ENCODE measurements around the gene GOLGA7B.

GOLGA7B gene

DNA sequence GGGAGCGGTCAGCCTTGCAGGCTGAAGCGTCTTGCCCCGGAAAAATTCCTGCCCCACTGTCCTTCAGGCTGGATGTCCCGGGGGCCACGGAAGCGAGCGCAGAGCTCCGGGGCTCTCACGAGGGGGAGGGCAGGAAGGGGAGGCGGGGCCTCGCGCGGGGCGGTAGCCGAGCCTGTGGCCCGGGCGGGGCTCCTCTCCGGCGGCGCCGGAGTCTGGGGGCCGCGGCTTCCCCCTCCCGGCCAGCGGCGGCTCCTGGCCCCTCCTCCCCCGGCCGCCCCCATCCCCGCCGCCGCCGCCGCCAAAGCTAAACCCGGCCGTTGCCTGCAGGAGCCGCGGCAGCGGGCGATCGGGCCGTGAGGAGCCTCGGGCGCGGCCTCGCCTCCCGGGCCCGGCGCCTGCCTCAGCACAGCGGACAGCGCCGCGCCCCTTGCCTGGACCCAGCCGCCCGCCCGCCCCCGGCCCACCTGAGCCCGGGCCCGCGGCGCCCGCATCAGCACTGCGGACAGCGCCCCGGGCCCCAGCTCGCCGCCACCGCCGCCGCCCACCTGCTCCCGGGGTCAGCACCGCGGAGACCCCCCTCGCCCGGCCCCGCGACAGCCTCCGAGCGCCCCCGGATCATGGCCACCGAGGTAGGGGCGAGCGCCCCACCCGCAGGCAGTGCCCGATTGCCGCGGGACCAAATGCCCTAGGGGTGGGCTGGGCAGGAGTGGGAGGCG is at the start of gene GOLGA7B:
TSS of gene GOLGA7B (plus strand) at position 157 of the 716 bp plus-strand sequence. CDS start at position 618, 461 bp downstream.
- H3K9ac ChIP-seq (ENCODE audit: low read length in 2 of 2) = no peak within 1 kb of the TSS
- H3K36me3 ChIP-seq (ENCODE audit: control insufficient read depth in 2 of 2, insufficient read depth in 2 of 2, low read length in 2 of 2) = no peaks in the 10 kb centered on the region
- peak within 1 kb of the TSS in 1 of 2 donors; percentile 52 for H3K4me3 ChIP-seq (ENCODE audit: low read length in 2 of 2)
- peaks cover 38 to 41% of the 10 kb centered on the region in 2 donors for H3K27me3 ChIP-seq (ENCODE audit: control insufficient read depth in 1 of 2, insufficient read depth in 2 of 2, low read length in 2 of 2)
- no peaks in the 10 kb centered on the region for H3K4me1 ChIP-seq (ENCODE audit: control insufficient read depth, insufficient read depth, low read length)
- H3K9me3 ChIP-seq (ENCODE audit: control insufficient read depth in 2 of 2, low read length in 2 of 2) = peaks cover 0 to 2% of the 10 kb centered on the region in 2 donors
- no peak within 1 kb of the TSS for H3K27ac ChIP-seq (ENCODE audit: low read length)

DNA sequence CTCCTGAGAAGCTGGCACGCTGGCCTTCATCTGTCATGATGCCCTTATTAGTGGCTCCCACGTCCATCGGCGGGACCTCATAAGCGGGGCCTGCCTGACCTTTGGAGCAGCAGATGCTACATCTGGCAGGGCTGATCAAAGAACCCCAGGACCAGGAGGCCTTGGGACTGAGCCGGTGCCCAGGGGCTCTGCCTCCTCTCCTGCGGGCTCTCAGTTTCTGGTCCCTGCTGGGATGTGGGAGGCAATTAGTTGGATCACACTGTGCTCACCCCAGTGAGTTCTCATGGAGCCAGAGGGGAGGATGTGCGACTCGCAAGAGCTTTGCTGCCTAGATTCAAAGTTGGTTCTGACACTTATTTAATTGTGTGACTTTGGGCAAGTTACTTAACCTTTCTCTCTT is 49.2 kb upstream of the GOLGA7B start:
- peaks cover 3 to 10% of the 10 kb centered on the region in 2 donors for H3K27me3 ChIP-seq (ENCODE audit: control insufficient read depth in 1 of 2, insufficient read depth in 2 of 2, low read length in 2 of 2)

DNA sequence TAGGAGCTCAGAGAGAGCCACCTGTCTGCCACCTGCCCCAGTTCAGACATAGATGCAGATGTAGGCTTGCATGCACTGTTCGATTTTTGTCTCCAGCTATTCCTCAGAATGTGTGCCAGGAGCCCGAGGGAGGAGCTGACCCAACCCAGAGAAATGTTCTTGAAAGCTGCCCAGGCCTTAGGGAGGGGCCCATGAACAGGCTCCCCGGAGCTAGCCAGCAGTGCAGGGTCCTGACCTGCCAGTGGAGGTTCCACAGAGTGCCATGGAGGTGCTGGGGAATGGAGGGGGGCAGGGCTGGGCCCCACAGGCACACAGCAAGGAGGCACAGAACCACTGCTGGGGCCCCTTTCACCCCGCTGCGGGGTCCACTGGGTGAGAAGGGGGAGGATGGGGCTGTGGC is 48.2 kb upstream of the GOLGA7B start:
- Histone ChIP-seq H3K27me3 (ENCODE audit: control insufficient read depth in 1 of 2, insufficient read depth in 2 of 2, low read length in 2 of 2) (peaks cover 3 to 10% of the 10 kb centered on the region in 2 donors), H3K9me3 (ENCODE audit: control insufficient read depth in 2 of 2, low read length in 2 of 2) (peaks cover 0 to 10% of the 10 kb centered on the region in 2 donors), H3K4me3 (ENCODE audit: low read length in 2 of 2) (no peak overlapping the region), H3K27ac (ENCODE audit: low read length) (no peak overlapping the region), H3K9ac (ENCODE audit: low read length in 2 of 2) (no peak overlapping the region), H3K36me3 (ENCODE audit: control insufficient read depth in 2 of 2, insufficient read depth in 2 of 2, low read length in 2 of 2) (no peaks in the 10 kb centered on the region), H3K4me1 (ENCODE audit: control insufficient read depth, insufficient read depth, low read length) (no peaks in the 10 kb centered on the region)

More for the DNA sequence above, 49.2 kb upstream of the GOLGA7B start:
- no peak overlapping the region for H3K4me3 ChIP-seq (ENCODE audit: low read length in 2 of 2)
- no peaks in the 10 kb centered on the region for H3K4me1 ChIP-seq (ENCODE audit: control insufficient read depth, insufficient read depth, low read length)
- peaks cover 0 to 10% of the 10 kb centered on the region in 2 donors for H3K9me3 ChIP-seq (ENCODE audit: control insufficient read depth in 2 of 2, low read length in 2 of 2)
- H3K27ac ChIP-seq (ENCODE audit: low read length) = no peak overlapping the region
- no peaks in the 10 kb centered on the region for H3K36me3 ChIP-seq (ENCODE audit: control insufficient read depth in 2 of 2, insufficient read depth in 2 of 2, low read length in 2 of 2)
- no peak overlapping the region for H3K9ac ChIP-seq (ENCODE audit: low read length in 2 of 2)

DNA sequence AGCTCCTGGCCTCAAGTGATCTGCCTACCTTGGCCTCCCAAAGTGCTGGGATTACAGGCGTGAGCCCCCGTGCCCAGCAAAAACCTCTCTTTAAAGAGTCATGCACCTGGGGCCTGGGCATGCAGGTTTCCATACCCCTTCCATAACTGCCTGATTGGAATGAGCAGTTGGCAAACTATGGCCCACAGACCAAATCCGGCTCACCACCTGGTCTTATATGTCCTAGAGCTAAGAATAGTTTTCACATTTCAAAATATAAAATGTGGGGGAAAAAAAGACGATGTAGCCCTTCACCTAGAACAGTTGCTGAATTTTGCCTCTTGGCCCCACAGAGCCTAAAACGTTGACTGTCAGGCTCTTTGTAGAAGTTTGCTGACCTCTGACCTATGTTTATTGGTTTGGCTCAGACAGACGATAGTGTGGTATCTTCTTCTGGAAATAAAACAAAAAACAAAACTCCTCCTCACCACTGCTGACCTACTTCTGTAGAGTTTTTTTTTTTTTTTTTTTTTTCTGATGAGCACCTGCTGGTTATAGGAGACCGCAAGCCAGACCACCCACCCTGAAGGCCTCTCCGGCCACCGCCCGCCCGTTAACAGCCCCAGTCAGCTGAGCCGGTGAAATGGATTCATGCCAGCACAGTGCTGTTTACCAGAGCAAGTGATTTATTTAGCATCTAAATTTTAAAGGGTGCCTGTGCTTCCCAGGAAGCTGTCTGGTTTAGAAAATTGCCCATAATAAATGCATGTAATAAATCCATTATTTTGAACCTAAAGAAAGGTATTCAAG is 44.4 kb upstream of the GOLGA7B start:
- Histone ChIP-seq H3K4me1 (ENCODE audit: control insufficient read depth, insufficient read depth, low read length) (no peaks in the 10 kb centered on the region), H3K9ac (ENCODE audit: low read length in 2 of 2) (no peak overlapping the region), H3K36me3 (ENCODE audit: control insufficient read depth in 2 of 2, insufficient read depth in 2 of 2, low read length in 2 of 2) (no peaks in the 10 kb centered on the region), H3K27ac (ENCODE audit: low read length) (no peak overlapping the region), H3K9me3 (ENCODE audit: control insufficient read depth in 2 of 2, low read length in 2 of 2) (no peaks in the 10 kb centered on the region), H3K27me3 (ENCODE audit: control insufficient read depth in 1 of 2, insufficient read depth in 2 of 2, low read length in 2 of 2) (peaks cover 0 to 5% of the 10 kb centered on the region in 2 donors), H3K4me3 (ENCODE audit: low read length in 2 of 2) (no peak overlapping the region)

DNA sequence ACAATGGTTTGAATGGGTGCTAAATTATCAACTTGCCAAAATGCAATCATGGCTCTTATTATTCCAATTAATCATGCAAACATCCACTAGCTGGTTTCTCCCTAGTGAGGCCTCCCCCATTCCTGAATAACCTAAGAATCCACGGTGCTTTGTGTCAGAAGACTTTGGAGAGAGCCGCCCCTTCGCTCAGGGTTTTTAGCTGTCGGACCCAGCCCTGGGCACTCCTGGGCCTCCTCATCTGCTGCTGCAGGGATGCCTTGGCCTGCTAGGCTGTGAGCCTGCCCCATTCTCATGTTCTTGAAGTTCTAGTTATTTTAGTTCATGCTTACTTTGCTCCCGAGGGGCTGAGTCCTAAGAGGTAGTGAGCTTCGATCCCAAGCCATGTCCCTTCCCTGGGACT is 43.7 kb upstream of the GOLGA7B start:
- no peak overlapping the region for H3K27ac ChIP-seq (ENCODE audit: low read length)
- H3K4me3 ChIP-seq (ENCODE audit: low read length in 2 of 2) = no peak overlapping the region
- no peaks in the 10 kb centered on the region for H3K36me3 ChIP-seq (ENCODE audit: control insufficient read depth in 2 of 2, insufficient read depth in 2 of 2, low read length in 2 of 2)
- H3K9me3 ChIP-seq (ENCODE audit: control insufficient read depth in 2 of 2, low read length in 2 of 2) = no peaks in the 10 kb centered on the region
- H3K9ac ChIP-seq (ENCODE audit: low read length in 2 of 2) = no peak overlapping the region
- no peaks in the 10 kb centered on the region for H3K4me1 ChIP-seq (ENCODE audit: control insufficient read depth, insufficient read depth, low read length)
- H3K27me3 ChIP-seq (ENCODE audit: control insufficient read depth in 1 of 2, insufficient read depth in 2 of 2, low read length in 2 of 2) = peaks cover 0 to 4% of the 10 kb centered on the region in 2 donors

DNA sequence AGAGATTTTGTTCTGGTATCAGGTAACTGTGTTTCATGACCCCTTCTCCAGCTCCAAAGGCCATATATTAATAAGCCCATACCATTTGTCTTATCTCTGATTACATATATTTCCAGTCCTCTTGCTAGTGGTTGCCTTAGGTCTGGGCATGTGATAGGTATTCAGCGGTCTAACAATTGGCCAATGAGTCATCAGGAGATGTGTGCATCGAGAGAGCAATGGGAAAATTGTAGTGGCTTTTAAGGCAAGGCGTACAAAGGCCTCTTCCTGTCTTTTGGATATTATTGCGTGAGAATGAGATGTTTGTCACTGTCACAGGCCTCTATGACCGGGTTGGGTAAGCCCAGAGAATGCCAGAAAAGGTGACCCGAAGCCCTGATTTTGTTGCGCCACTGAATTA is 39.2 kb upstream of the GOLGA7B start:
- H3K27me3 ChIP-seq (ENCODE audit: control insufficient read depth in 1 of 2, insufficient read depth in 2 of 2, low read length in 2 of 2) = peaks cover 0 to 2% of the 10 kb centered on the region in 2 donors
- H3K36me3 ChIP-seq (ENCODE audit: control insufficient read depth in 2 of 2, insufficient read depth in 2 of 2, low read length in 2 of 2) = no peaks in the 10 kb centered on the region
- no peaks in the 10 kb centered on the region for H3K9me3 ChIP-seq (ENCODE audit: control insufficient read depth in 2 of 2, low read length in 2 of 2)
- H3K4me3 ChIP-seq (ENCODE audit: low read length in 2 of 2) = no peak overlapping the region
- H3K4me1 ChIP-seq (ENCODE audit: control insufficient read depth, insufficient read depth, low read length) = no peaks in the 10 kb centered on the region
- no peak overlapping the region for H3K27ac ChIP-seq (ENCODE audit: low read length)
- no peak overlapping the region for H3K9ac ChIP-seq (ENCODE audit: low read length in 2 of 2)

DNA sequence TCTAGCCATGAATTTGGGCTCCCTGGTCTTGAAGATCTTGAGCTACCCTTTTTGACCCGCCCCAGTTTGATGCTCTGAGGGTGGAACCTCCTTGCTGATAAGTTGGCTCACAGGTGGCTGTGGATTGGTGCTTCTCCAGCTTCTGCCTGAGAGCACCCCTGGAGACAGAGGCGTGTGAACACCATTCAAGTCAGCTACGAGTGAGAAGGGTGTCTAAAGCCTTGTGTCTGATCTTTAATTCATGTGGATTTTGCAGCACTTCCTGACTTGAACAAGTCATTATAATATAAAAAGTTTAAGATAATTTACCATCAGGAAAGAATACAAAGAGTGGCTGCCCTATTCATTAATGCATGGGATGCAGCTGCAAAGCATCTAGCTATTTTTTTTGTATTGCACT is 37.7 kb upstream of the GOLGA7B start:
- H3K9me3 ChIP-seq (ENCODE audit: control insufficient read depth in 2 of 2, low read length in 2 of 2) = no peaks in the 10 kb centered on the region
- H3K36me3 ChIP-seq (ENCODE audit: control insufficient read depth in 2 of 2, insufficient read depth in 2 of 2, low read length in 2 of 2) = no peaks in the 10 kb centered on the region
- H3K27ac ChIP-seq (ENCODE audit: low read length) = no peak overlapping the region
- peaks cover 0 to 8% of the 10 kb centered on the region in 2 donors for H3K27me3 ChIP-seq (ENCODE audit: control insufficient read depth in 1 of 2, insufficient read depth in 2 of 2, low read length in 2 of 2)
- H3K4me3 ChIP-seq (ENCODE audit: low read length in 2 of 2) = no peak overlapping the region
- H3K9ac ChIP-seq (ENCODE audit: low read length in 2 of 2) = no peak overlapping the region
- no peaks in the 10 kb centered on the region for H3K4me1 ChIP-seq (ENCODE audit: control insufficient read depth, insufficient read depth, low read length)

DNA sequence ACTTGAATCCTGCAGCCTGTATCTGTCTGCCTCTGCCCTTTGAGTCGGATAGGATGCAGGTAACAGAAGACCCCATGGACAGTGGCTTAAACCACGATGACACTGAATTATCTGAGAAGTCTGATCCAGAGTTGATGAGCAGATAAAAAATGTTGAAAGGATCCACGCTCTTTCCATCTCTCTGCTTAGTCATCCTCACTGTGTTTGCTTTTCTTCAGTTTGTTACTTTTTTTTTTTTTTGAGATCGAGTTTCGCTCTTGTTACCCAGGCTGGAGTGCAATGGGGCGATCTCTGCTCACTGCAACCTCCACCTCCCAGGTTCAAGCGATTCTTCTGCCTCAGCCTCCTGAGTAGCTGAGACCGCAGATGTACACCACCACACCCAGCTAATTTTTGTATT is 36.9 kb upstream of the GOLGA7B start:
- no peaks in the 10 kb centered on the region for H3K4me1 ChIP-seq (ENCODE audit: control insufficient read depth, insufficient read depth, low read length)
- no peak overlapping the region for H3K4me3 ChIP-seq (ENCODE audit: low read length in 2 of 2)
- no peaks in the 10 kb centered on the region for H3K36me3 ChIP-seq (ENCODE audit: control insufficient read depth in 2 of 2, insufficient read depth in 2 of 2, low read length in 2 of 2)
- H3K9me3 ChIP-seq (ENCODE audit: control insufficient read depth in 2 of 2, low read length in 2 of 2) = no peaks in the 10 kb centered on the region
- peaks cover 0 to 8% of the 10 kb centered on the region in 2 donors for H3K27me3 ChIP-seq (ENCODE audit: control insufficient read depth in 1 of 2, insufficient read depth in 2 of 2, low read length in 2 of 2)
- H3K27ac ChIP-seq (ENCODE audit: low read length) = no peak overlapping the region
- H3K9ac ChIP-seq (ENCODE audit: low read length in 2 of 2) = no peak overlapping the region

DNA sequence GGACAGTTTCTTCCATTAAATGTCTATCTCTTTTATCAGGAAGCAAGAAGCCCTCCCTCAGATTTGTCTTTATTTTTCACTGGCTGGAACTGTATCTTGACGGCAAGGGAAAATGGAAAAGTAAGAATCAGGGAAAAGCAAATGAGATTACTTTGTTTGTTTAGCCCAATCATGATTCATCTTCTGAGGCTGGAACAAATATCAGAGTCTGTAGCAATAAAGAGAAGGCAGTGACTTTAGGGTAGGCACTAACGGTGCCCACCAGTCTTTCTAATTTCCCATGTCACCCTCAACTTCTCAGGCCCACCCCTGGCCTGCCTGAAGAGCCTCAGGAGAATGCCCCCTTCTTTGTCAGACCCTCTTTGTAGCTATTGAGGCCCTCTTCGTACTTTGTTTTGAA is 36.3 kb upstream of the GOLGA7B start:
- H3K9ac ChIP-seq (ENCODE audit: low read length in 2 of 2) = no peak overlapping the region
- no peak overlapping the region for H3K27ac ChIP-seq (ENCODE audit: low read length)
- peaks cover 0 to 8% of the 10 kb centered on the region in 2 donors for H3K27me3 ChIP-seq (ENCODE audit: control insufficient read depth in 1 of 2, insufficient read depth in 2 of 2, low read length in 2 of 2)

DNA sequence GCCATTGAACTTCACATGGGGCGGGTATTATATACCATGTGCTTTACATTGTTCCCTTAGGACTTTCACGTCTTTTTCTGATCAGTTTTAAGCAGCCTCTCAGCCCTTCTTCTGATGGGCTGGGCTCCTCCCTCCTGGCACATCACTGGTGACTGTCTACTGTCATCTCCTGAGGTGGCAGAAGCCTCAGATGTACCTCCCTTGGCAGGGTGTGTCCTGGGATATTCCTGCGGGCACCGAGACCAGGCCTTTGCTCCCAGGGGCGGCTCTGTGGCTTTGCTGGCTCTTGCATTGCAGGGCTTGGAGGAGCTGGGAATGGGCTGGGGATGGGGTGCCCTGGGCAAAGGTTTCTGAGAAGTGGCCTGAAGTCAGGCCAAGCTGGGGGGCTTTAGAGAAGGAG is 34.6 kb upstream of the GOLGA7B start:
- Histone ChIP-seq H3K9me3 (ENCODE audit: control insufficient read depth in 2 of 2, low read length in 2 of 2) (no peaks in the 10 kb centered on the region), H3K4me1 (ENCODE audit: control insufficient read depth, insufficient read depth, low read length) (no peaks in the 10 kb centered on the region), H3K4me3 (ENCODE audit: low read length in 2 of 2) (no peak overlapping the region), H3K9ac (ENCODE audit: low read length in 2 of 2) (no peak overlapping the region), H3K27ac (ENCODE audit: low read length) (no peak overlapping the region), H3K27me3 (ENCODE audit: control insufficient read depth in 1 of 2, insufficient read depth in 2 of 2, low read length in 2 of 2) (peaks cover 0 to 8% of the 10 kb centered on the region in 2 donors), H3K36me3 (ENCODE audit: control insufficient read depth in 2 of 2, insufficient read depth in 2 of 2, low read length in 2 of 2) (no peaks in the 10 kb centered on the region)

More for the DNA sequence above, 36.3 kb upstream of the GOLGA7B start:
- Histone ChIP-seq H3K4me3 (ENCODE audit: low read length in 2 of 2) (no peak overlapping the region), H3K36me3 (ENCODE audit: control insufficient read depth in 2 of 2, insufficient read depth in 2 of 2, low read length in 2 of 2) (no peaks in the 10 kb centered on the region), H3K9me3 (ENCODE audit: control insufficient read depth in 2 of 2, low read length in 2 of 2) (no peaks in the 10 kb centered on the region), H3K4me1 (ENCODE audit: control insufficient read depth, insufficient read depth, low read length) (no peaks in the 10 kb centered on the region)

DNA sequence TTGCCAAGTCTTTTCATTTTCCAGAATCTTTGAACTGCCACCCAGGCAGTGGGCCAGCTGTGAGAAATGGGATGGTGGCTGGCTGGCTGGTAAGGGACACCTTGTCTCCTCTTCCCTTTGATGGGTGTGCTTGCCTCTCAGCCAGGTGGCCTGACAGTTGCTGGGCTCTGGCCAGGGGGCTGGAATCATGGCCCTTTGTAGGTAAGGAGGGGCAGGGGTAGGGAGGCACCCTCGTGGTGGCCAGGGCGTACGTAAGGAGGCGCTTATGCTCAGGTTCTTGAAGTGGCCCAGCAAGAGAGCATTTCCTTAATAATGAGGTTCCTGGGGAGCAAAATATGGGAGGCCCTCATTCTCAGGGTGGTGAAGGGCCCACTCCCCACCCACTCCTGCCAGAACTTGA is 33.0 kb upstream of the GOLGA7B start:
- H3K4me3 ChIP-seq (ENCODE audit: low read length in 2 of 2) = no peak overlapping the region
- H3K27ac ChIP-seq (ENCODE audit: low read length) = no peak overlapping the region
- H3K36me3 ChIP-seq (ENCODE audit: control insufficient read depth in 2 of 2, insufficient read depth in 2 of 2, low read length in 2 of 2) = no peaks in the 10 kb centered on the region
- H3K9ac ChIP-seq (ENCODE audit: low read length in 2 of 2) = no peak overlapping the region
- no peaks in the 10 kb centered on the region for H3K9me3 ChIP-seq (ENCODE audit: control insufficient read depth in 2 of 2, low read length in 2 of 2)
- no peaks in the 10 kb centered on the region for H3K4me1 ChIP-seq (ENCODE audit: control insufficient read depth, insufficient read depth, low read length)
- H3K27me3 ChIP-seq (ENCODE audit: control insufficient read depth in 1 of 2, insufficient read depth in 2 of 2, low read length in 2 of 2) = peaks cover 0 to 8% of the 10 kb centered on the region in 2 donors

Data from stomach smooth muscle (tissue), 2 donors.